ENCODE data around the gene PEF1.

The PEF1 gene

GRCh38 chr1:31679091-31679490, 34.4 kb upstream of the PEF1 start:
- Histone ChIP-seq H3K4me2 (ENCODE audit: low read depth, low read length) (no peak overlapping the region), H3K36me3 (replicated peaks; ENCODE audit: insufficient read depth, low read length) (no peaks in the 10 kb centered on the region)

DNA sequence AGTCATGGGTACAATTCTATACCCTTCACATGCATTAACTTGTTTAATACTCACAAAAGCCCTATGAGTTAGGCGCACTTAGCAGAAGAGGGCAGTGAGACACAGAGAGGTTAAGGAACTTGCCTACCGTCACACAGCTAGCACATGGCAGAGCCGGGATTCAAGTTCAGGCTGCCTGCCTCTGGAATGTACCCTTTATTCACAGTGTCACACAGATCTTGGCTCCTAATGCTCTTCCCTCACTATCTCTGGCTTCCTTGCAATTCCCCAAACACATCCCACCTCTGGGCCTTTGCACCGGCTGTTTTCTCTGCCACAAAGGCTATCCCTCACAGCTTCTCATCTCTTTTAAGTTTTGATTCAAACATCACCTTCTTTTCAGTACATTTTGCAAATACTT, 34.0 kb upstream of the PEF1 start:
- Histone ChIP-seq H4K20me1 (ENCODE audit: insufficient read depth, low read length) (no peaks in the 10 kb centered on the region), H3F3A (ENCODE audit: insufficient read depth, low read length) (no peaks in the 10 kb centered on the region), H3K36me3 (replicated peaks; ENCODE audit: insufficient read depth, low read length) (no peaks in the 10 kb centered on the region), H3K9me3 (replicated peaks; ENCODE audit: insufficient read depth, low read length) (no peaks in the 10 kb centered on the region), H3K27me3 (replicated peaks; ENCODE audit: insufficient read depth, low read length) (peaks cover 97% of the 10 kb centered on the region), H3K4me1 (ENCODE audit: low read length) (no peaks in the 10 kb centered on the region), H3K79me2 (ENCODE audit: low read length) (no peaks in the 10 kb centered on the region), H3K9ac (ENCODE audit: low read length) (no peak overlapping the region), H3K4me3 (ENCODE audit: low read length) (no peak overlapping the region), H2AFZ (ENCODE audit: low read length) (no peak overlapping the region), H3K4me2 (ENCODE audit: low read depth, low read length) (no peak overlapping the region), H3K9me2 (replicated peaks; ENCODE audit: insufficient read depth, low read length) (no peaks in the 10 kb centered on the region), H3K27ac (ENCODE audit: low read length) (no peak overlapping the region)
- TF ChIP-seq EZH2phosphoT487 (IDR thresholded peaks at IDR 0.05; ENCODE audit: low read length) (no peak), EZH2 (optimal IDR thresholded peaks at IDR 0.05; ENCODE audit: low read depth, low read length) (no peak)
- TF ChIP-seq, protein P1, sequence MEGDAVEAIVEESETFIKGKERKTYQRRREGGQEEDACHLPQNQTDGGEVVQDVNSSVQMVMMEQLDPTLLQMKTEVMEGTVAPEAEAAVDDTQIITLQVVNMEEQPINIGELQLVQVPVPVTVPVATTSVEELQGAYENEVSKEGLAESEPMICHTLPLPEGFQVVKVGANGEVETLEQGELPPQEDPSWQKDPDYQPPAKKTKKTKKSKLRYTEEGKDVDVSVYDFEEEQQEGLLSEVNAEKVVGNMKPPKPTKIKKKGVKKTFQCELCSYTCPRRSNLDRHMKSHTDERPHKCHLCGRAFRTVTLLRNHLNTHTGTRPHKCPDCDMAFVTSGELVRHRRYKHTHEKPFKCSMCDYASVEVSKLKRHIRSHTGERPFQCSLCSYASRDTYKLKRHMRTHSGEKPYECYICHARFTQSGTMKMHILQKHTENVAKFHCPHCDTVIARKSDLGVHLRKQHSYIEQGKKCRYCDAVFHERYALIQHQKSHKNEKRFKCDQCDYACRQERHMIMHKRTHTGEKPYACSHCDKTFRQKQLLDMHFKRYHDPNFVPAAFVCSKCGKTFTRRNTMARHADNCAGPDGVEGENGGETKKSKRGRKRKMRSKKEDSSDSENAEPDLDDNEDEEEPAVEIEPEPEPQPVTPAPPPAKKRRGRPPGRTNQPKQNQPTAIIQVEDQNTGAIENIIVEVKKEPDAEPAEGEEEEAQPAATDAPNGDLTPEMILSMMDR (IDR thresholded peaks at IDR 0.05; ENCODE audit: low read length) = no peak
- no peak for DNase-seq

More at GRCh38 chr1:31679091-31679490, 34.4 kb upstream of the PEF1 start:
- H3K27ac ChIP-seq (ENCODE audit: low read length) = no peak overlapping the region
- H3F3A ChIP-seq (ENCODE audit: insufficient read depth, low read length) = no peaks in the 10 kb centered on the region
- peaks cover 97% of the 10 kb centered on the region for H3K27me3 ChIP-seq (replicated peaks; ENCODE audit: insufficient read depth, low read length)
- no peaks in the 10 kb centered on the region for H3K4me1 ChIP-seq (ENCODE audit: low read length)
- no peak for DNase-seq
- H3K9ac ChIP-seq (ENCODE audit: low read length) = no peak overlapping the region
- no peaks in the 10 kb centered on the region for H3K9me2 ChIP-seq (replicated peaks; ENCODE audit: insufficient read depth, low read length)
- TF ChIP-seq EZH2 (optimal IDR thresholded peaks at IDR 0.05; ENCODE audit: low read depth, low read length) = no peak
- TF ChIP-seq, protein P1 (IDR thresholded peaks at IDR 0.05; ENCODE audit: low read length) = no peak
- no peak for TF ChIP-seq EZH2phosphoT487 (IDR thresholded peaks at IDR 0.05; ENCODE audit: low read length)
- H2AFZ ChIP-seq (ENCODE audit: low read length) = no peak overlapping the region
- H3K4me3 ChIP-seq (ENCODE audit: low read length) = no peak overlapping the region
- H3K79me2 ChIP-seq (ENCODE audit: low read length) = no peaks in the 10 kb centered on the region
- H3K9me3 ChIP-seq (replicated peaks; ENCODE audit: insufficient read depth, low read length) = no peaks in the 10 kb centered on the region
- H4K20me1 ChIP-seq (ENCODE audit: insufficient read depth, low read length) = no peaks in the 10 kb centered on the region

- no peak overlapping the region for H3K9ac ChIP-seq (ENCODE audit: low read length)
- H3K9me2 ChIP-seq (replicated peaks; ENCODE audit: insufficient read depth, low read length) = no peaks in the 10 kb centered on the region
- H2AFZ ChIP-seq (ENCODE audit: low read length) = no peak overlapping the region
- H3K27ac ChIP-seq (ENCODE audit: low read length) = no peak overlapping the region
- H3K36me3 ChIP-seq (replicated peaks; ENCODE audit: insufficient read depth, low read length) = no peaks in the 10 kb centered on the region
- no peak overlapping the region for H3K4me2 ChIP-seq (ENCODE audit: low read depth, low read length)
- no peak overlapping the region for H3K4me3 ChIP-seq (ENCODE audit: low read length)
- no peaks in the 10 kb centered on the region for H4K20me1 ChIP-seq (ENCODE audit: insufficient read depth, low read length)
- DNase-seq = no peak
- no peaks in the 10 kb centered on the region for H3F3A ChIP-seq (ENCODE audit: insufficient read depth, low read length)
- H3K27me3 ChIP-seq (replicated peaks; ENCODE audit: insufficient read depth, low read length) = peaks cover 97% of the 10 kb centered on the region
- TF ChIP-seq, protein P1 (IDR thresholded peaks at IDR 0.05; ENCODE audit: low read length) = no peak
- TF ChIP-seq EZH2phosphoT487 (IDR thresholded peaks at IDR 0.05; ENCODE audit: low read length) = no peak
- no peak for TF ChIP-seq EZH2 (optimal IDR thresholded peaks at IDR 0.05; ENCODE audit: low read depth, low read length)
- no peaks in the 10 kb centered on the region for H3K9me3 ChIP-seq (replicated peaks; ENCODE audit: insufficient read depth, low read length)
- no peaks in the 10 kb centered on the region for H3K79me2 ChIP-seq (ENCODE audit: low read length)
- H3K4me1 ChIP-seq (ENCODE audit: low read length) = no peaks in the 10 kb centered on the region
Observed at GRCh38 chr1:31677949-31678348, 33.3 kb upstream of the PEF1 start.
